ENCODE data around the gene NEDD9.

NEDD9 gene

GRCh38 chr6:11188161-11188915 is 44.1 kb downstream of the NEDD9 start:
- no peak for DNase-seq (ENCODE audit: low read depth)
- H3K4me3 ChIP-seq (ENCODE audit: low read depth, low read length): no peak overlapping the region
- TF ChIP-seq, protein P1, sequence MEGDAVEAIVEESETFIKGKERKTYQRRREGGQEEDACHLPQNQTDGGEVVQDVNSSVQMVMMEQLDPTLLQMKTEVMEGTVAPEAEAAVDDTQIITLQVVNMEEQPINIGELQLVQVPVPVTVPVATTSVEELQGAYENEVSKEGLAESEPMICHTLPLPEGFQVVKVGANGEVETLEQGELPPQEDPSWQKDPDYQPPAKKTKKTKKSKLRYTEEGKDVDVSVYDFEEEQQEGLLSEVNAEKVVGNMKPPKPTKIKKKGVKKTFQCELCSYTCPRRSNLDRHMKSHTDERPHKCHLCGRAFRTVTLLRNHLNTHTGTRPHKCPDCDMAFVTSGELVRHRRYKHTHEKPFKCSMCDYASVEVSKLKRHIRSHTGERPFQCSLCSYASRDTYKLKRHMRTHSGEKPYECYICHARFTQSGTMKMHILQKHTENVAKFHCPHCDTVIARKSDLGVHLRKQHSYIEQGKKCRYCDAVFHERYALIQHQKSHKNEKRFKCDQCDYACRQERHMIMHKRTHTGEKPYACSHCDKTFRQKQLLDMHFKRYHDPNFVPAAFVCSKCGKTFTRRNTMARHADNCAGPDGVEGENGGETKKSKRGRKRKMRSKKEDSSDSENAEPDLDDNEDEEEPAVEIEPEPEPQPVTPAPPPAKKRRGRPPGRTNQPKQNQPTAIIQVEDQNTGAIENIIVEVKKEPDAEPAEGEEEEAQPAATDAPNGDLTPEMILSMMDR (conservative IDR thresholded peaks at IDR 0.05; ENCODE audit: low read depth, low read length): no peak

GRCh38 chr6:11187301-11187700 is 45.2 kb downstream of the NEDD9 start:
- TF ChIP-seq, protein P1 (conservative IDR thresholded peaks at IDR 0.05; ENCODE audit: low read depth, low read length): no peak
- H3K4me3 ChIP-seq (ENCODE audit: low read depth, low read length): no peak overlapping the region
- DNase-seq (ENCODE audit: low read depth): no peak

GRCh38 chr6:11185204-11185842 is 47.1 kb downstream of the NEDD9 start:
- DNase-seq (ENCODE audit: low read depth): no peak
- TF ChIP-seq, protein P1 (conservative IDR thresholded peaks at IDR 0.05; ENCODE audit: low read depth, low read length): no peak
- H3K4me3 ChIP-seq (ENCODE audit: low read depth, low read length): no peak overlapping the region

DNA sequence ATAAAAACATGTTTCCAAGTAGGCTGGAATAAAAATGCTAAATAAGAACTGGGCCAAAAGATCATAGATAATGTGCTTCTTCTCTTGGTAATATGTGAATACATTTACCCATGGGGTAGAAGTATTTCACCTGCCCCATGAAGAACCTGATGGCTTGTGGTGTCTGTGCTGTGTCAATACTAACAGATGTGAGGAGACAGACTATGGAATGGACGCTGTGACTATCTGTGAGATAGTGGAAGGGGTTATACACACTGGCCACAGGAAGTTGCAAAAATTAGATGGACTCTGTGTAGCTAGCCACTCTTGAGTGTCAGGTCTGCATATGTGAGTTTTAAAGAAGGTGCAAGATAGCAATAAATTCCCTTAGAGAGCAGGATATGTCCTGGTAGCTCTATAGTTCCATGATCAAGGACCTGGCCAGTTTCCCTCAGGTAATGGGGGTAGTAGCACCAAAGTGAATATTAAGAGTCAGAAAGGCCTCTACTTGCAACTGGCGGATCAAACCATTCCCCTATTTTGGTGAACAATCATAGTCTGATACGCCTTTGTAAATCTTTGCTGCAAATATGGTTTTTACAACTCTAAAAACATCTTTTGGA is 48.6 kb downstream of the NEDD9 start:
- no peak for DNase-seq (ENCODE audit: low read depth)
- TF ChIP-seq, protein P1 (conservative IDR thresholded peaks at IDR 0.05; ENCODE audit: low read depth, low read length): no peak
- H3K4me3 ChIP-seq (ENCODE audit: low read depth, low read length): no peak overlapping the region

DNA sequence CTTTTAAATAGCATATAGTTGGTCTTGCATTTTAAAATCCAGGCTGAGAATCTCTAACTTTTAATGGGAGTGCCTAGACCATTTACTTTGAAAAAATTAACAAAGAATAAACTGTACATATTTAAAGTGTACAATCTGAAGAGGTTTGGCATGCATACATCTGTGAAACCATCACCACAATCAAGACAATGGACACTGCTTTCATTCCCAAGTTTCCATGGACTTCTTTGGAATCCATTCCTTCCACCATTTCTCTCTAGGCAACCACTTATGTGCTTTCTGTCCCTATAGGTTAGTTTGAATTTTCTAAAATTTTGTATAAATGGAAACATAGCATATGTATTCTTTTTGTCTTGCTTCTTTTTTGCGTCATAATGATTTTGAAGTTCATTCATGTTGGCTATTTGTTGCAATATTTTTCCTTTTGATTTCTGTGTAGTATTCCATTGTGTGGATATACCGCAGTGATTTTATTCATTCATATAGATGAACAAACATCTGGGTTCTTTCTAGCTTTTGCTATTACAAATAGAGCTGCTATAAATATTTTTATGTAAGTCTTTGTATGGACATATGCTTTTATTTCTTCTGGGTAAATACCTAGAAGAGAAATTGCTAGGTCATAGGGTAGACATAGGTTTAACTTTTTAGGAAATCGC is 50.9 kb downstream of the NEDD9 start:
- TF ChIP-seq, protein P1 (conservative IDR thresholded peaks at IDR 0.05; ENCODE audit: low read depth, low read length): no peak
- no peak overlapping the region for H3K4me3 ChIP-seq (ENCODE audit: low read depth, low read length)
- DNase-seq (ENCODE audit: low read depth): no peak

DNA sequence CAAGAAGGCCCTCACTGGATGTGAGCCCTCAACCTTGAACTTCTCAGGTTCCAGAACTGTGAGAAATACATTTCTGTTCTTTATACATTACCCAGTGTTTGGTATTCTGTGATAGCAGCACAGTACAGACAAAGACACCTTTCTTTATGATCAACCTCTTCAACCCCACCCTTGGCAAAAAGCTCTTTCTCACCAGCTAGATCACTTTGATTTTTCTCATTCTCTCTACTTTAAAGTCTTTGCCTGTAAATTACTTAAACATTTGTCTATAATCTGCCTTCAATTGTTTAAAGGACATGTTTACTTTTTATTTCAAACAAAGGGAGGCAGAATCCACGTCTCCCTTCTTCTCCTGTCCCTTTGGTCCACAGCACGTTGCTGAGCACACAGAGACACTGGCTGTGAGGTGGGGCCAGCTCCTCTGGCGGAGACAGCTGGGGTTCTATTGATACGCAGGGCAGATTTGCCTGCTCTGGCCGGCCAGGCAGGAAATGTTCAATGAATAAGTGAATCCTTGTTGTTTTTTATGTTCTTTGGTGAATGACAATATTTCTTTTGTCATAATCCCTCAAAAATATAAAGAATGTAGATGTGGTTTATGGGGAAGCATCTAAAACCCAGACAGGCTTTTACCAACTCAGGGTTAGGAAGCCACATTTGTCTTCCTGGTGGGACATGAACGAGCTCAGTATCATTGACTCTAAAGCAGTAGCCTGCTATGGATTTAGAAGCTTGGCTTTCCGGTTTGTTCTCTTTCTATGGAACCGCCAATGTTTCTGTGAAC is 52.9 kb downstream of the NEDD9 start:
- no peak for DNase-seq (ENCODE audit: low read depth)
- H3K4me3 ChIP-seq (ENCODE audit: low read depth, low read length): no peak overlapping the region
- TF ChIP-seq, protein P1 (conservative IDR thresholded peaks at IDR 0.05; ENCODE audit: low read depth, low read length): no peak

Data from choroid plexus epithelial cell (primary cell).